ENCODE measurements around the gene MRAP.

Gene MRAP

DNA sequence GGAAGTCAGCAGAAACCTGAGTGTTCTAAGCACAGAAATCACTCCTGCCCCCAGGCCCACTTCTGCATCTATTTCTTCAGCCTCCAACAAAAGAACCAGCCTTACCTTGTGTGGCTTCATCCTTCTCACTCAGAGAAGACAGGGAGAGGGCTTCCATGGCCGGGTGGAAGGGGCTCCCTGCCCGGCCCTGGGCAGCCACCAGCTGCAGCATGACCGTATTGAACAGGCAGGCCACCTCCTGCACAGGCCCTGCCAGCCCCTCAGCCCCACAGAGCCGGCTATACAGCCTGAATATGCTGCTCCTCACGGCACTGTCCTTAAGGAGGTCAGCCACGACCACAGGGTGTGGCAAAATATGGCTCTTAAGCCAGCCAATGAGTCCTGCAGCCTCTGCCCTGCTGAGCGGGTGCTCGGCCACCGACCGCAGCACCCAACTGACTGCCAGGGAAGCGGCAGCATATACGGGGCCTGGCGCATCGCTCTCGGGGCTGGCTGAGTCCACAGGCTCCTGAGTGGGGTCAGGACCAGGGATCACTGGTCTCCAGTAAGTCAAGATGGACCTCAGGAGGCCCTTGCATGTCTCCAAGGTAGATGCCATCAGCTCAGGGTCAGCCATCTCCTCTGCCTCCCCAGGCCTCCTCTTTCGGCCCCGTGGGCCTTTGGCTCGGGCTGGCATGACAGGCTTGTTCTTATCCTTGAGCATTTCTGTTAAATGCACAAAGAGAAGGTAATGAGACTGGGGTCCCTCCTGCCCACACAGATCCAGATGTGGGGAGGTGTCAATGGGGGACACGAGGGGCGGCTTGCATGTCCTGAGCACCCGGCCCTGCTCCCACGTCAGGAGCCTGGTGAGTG is 17.9 kb downstream of the MRAP start:
- no peaks in the 10 kb centered on the region for H3K9me2 ChIP-seq (replicated peaks; ENCODE audit: insufficient read depth, low read length)
- no peak overlapping the region for H3K9ac ChIP-seq (ENCODE audit: low read length)
- no peaks in the 10 kb centered on the region for H3K79me2 ChIP-seq (ENCODE audit: insufficient read depth, low read length)
- no peaks in the 10 kb centered on the region for H4K20me1 ChIP-seq (ENCODE audit: low read depth, low read length)
- no peaks in the 10 kb centered on the region for H3F3A ChIP-seq (ENCODE audit: insufficient read depth)
- no peak overlapping the region for H3K4me2 ChIP-seq (ENCODE audit: low read depth, low read length, poor library complexity, severe bottlenecking)
- TF ChIP-seq, protein P1, sequence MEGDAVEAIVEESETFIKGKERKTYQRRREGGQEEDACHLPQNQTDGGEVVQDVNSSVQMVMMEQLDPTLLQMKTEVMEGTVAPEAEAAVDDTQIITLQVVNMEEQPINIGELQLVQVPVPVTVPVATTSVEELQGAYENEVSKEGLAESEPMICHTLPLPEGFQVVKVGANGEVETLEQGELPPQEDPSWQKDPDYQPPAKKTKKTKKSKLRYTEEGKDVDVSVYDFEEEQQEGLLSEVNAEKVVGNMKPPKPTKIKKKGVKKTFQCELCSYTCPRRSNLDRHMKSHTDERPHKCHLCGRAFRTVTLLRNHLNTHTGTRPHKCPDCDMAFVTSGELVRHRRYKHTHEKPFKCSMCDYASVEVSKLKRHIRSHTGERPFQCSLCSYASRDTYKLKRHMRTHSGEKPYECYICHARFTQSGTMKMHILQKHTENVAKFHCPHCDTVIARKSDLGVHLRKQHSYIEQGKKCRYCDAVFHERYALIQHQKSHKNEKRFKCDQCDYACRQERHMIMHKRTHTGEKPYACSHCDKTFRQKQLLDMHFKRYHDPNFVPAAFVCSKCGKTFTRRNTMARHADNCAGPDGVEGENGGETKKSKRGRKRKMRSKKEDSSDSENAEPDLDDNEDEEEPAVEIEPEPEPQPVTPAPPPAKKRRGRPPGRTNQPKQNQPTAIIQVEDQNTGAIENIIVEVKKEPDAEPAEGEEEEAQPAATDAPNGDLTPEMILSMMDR (IDR thresholded peaks at IDR 0.05; ENCODE audit: insufficient read depth, low read length, poor library complexity, severe bottlenecking): no peak
- TF ChIP-seq EZH2phosphoT487 (conservative IDR thresholded peaks at IDR 0.05; ENCODE audit: low read length): no peak
- no peak overlapping the region for H3K4me3 ChIP-seq (ENCODE audit: insufficient read depth, low read length, poor library complexity, severe bottlenecking)
- no peaks in the 10 kb centered on the region for H3K9me3 ChIP-seq (ENCODE audit: insufficient read depth, low read length)
- peaks cover 4% of the 10 kb centered on the region; the same call in 1 of the 2 replicates for H3K36me3 ChIP-seq (ENCODE audit: low read length)
- no peaks in the 10 kb centered on the region for H3K27me3 ChIP-seq (ENCODE audit: low read length)
- H2AFZ ChIP-seq (ENCODE audit: low read depth, low read length, severe bottlenecking): no peak overlapping the region
- H3K27ac ChIP-seq (ENCODE audit: low read depth, low read length): no peak overlapping the region

DNA sequence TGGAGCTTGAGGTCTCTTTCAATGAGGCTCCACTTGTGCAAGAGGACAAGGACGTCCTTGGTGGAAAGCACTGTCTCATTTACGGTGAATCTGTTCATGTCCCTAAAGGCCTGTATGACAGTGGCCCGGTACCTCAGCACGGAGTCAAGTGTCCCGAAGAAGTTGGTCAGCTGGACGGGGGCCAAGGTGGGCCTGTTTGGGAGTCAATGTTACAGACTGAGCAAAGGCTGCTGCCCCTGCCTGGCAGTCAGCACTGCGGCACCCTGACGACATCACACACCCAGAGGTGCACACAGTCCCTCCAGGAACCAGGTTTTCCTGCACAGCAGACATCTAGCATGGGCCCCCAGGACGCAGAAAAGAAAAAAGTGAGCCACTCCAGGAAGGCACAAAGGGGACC is 19.1 kb downstream of the MRAP start:
- Histone ChIP-seq H3K36me3 (ENCODE audit: low read length) (peaks cover 4% of the 10 kb centered on the region; the same call in 1 of the 2 replicates), H3K4me3 (ENCODE audit: insufficient read depth, low read length, poor library complexity, severe bottlenecking) (no peak overlapping the region), H3K4me2 (ENCODE audit: low read depth, low read length, poor library complexity, severe bottlenecking) (no peak overlapping the region), H3K9ac (ENCODE audit: low read length) (no peak overlapping the region), H3F3A (ENCODE audit: insufficient read depth) (no peaks in the 10 kb centered on the region), H3K27me3 (ENCODE audit: low read length) (no peaks in the 10 kb centered on the region), H3K9me3 (ENCODE audit: insufficient read depth, low read length) (no peaks in the 10 kb centered on the region), H3K27ac (ENCODE audit: low read depth, low read length) (no peak overlapping the region), H2AFZ (ENCODE audit: low read depth, low read length, severe bottlenecking) (no peak overlapping the region), H3K9me2 (replicated peaks; ENCODE audit: insufficient read depth, low read length) (no peaks in the 10 kb centered on the region), H3K79me2 (ENCODE audit: insufficient read depth, low read length) (no peaks in the 10 kb centered on the region), H4K20me1 (ENCODE audit: low read depth, low read length) (no peaks in the 10 kb centered on the region)
- TF ChIP-seq, protein P1 (IDR thresholded peaks at IDR 0.05; ENCODE audit: insufficient read depth, low read length, poor library complexity, severe bottlenecking): no peak
- TF ChIP-seq EZH2phosphoT487 (conservative IDR thresholded peaks at IDR 0.05; ENCODE audit: low read length): no peak

DNA sequence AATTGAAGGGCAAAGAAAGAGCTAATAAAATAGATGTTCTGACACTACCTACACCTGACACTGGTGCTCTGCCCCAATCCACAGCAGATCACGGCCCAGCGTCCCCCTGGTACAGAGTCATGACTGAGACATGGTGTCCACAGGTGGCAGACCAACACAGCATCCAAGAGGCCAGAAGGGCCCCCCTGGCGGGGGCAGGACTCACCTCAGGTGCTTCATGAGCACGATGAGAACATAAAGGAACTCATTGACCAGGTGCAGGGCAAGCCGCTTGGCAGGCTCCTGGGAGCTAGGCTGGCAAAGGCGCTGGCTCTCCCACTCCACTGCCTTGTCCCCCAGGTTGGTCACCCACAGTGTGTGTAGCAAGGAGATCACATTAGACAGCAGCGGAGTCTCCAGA is 20.4 kb downstream of the MRAP start:
- TF ChIP-seq EZH2phosphoT487 (conservative IDR thresholded peaks at IDR 0.05; ENCODE audit: low read length): no peak
- TF ChIP-seq, protein P1 (IDR thresholded peaks at IDR 0.05; ENCODE audit: insufficient read depth, low read length, poor library complexity, severe bottlenecking): no peak

More for the DNA sequence above, 20.4 kb downstream of the MRAP start:
- H3K79me2 ChIP-seq (ENCODE audit: insufficient read depth, low read length): no peaks in the 10 kb centered on the region
- no peak overlapping the region for H3K9ac ChIP-seq (ENCODE audit: low read length)
- no peaks in the 10 kb centered on the region for H4K20me1 ChIP-seq (ENCODE audit: low read depth, low read length)
- H3K36me3 ChIP-seq (ENCODE audit: low read length): no peaks in the 10 kb centered on the region
- no peaks in the 10 kb centered on the region for H3K27me3 ChIP-seq (ENCODE audit: low read length)
- H3K27ac ChIP-seq (ENCODE audit: low read depth, low read length): no peak overlapping the region
- H3K9me2 ChIP-seq (replicated peaks; ENCODE audit: insufficient read depth, low read length): no peaks in the 10 kb centered on the region
- no peaks in the 10 kb centered on the region for H3K9me3 ChIP-seq (ENCODE audit: insufficient read depth, low read length)
- no peaks in the 10 kb centered on the region for H3F3A ChIP-seq (ENCODE audit: insufficient read depth)
- H3K4me3 ChIP-seq (ENCODE audit: insufficient read depth, low read length, poor library complexity, severe bottlenecking): no peak overlapping the region
- no peak overlapping the region for H2AFZ ChIP-seq (ENCODE audit: low read depth, low read length, severe bottlenecking)
- H3K4me2 ChIP-seq (ENCODE audit: low read depth, low read length, poor library complexity, severe bottlenecking): no peak overlapping the region

Measured in SU-DHL-6 (cell line).